ENCODE measurements around the gene INSRR. TPM values are rescaled to one million over a fixed set of nuclear protein-coding genes. Genes with fewer than 3 reads are reported as not detected.

INSRR gene
- total and polyA plus RNA-seq, 9 of the 15 experiments (the other 6 are each of a cell fraction or from before 2014, with no cell fraction given), result 0.03 to 0.18 (median 0.06) TPM; not detected in 3

DNA sequence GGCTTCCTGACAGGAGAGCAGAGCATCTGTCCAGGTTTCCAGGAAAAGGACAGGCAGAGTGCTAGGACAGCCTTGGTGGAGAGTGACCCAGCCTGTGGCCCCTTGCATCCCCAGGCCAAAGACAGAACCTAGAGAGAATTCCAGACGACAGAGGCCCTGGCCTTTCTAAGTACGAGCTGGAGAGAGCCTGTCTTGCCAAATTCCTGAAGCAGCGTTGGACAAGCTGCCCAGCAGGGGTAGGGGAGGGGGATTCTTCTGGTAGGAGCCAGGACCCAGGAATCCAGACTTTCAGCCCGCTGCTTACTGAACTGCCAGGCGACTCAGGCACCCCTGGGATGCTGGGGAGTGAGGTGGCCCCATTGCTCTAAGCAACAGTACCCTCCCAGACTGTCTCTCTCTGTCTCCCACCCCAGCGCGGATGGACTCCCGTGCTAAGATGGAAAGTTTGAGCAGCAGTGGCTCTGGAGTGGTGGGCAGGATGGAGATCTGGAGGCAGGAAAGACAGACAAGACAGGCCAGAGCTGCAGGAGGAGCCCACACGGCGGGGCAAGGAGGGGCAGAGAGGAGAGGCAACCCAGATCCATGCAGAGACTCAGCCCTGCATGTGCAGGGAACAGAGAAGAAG is 25.8 kb upstream of the INSRR start:
- no peak overlapping the region for H3K4me2 ChIP-seq (ENCODE audit: insufficient read depth, low read length)
- POLR2A ChIA-PET, result interaction anchor here (0.6 to 2.1 kb wide), 3 partner anchors 10 to 112 kb away, joined by 3 to 7 read pairs (median 3); no protein-coding TSS in a partner anchor
- H3K9ac ChIP-seq (ENCODE audit: insufficient read depth in 1 of 2, low read depth in 2 of 2, low read length in 2 of 2), result peak overlapping the region in 1 of 2 experiments; percentile 61; a peak in 2 of 4 replicates
- FAIRE-seq (no peak), DNase-seq (ENCODE audit: extremely low read depth in 1 of 4, low spot score in 3 of 4) (no peak), ATAC-seq (no peak)
- H3K4me3 ChIP-seq, result no peak overlapping the region
- no peak overlapping the region for H3K27ac ChIP-seq (ENCODE audit: extremely low read depth, low read depth, low read length)
- intact Hi-C loops (cut with micrococcal nuclease), result no loop called here
- in situ Hi-C loops (cut with MboI), result no loop called here
- no peaks in the 10 kb centered on the region for H3K36me3 ChIP-seq (ENCODE audit: control insufficient read depth, insufficient read depth, low read length)
- H3K9me3 ChIP-seq (replicated peaks; ENCODE audit: control insufficient read depth, insufficient read depth, low read depth, low read length), result no peaks in the 10 kb centered on the region
- CTCF ChIA-PET (ENCODE audit: low intra/inter-chr PET ratio), result no interaction called here
- H2AFZ ChIP-seq (ENCODE audit: low read depth, low read length), result no peak overlapping the region
- no peaks in the 10 kb centered on the region for H3K9me1 ChIP-seq (ENCODE audit: control insufficient read depth, insufficient read depth, low read length)
- H3K27me3 ChIP-seq (ENCODE audit: control insufficient read depth in 2 of 2, insufficient read depth in 2 of 2, low read length in 2 of 2), result no peaks in the 10 kb centered on the region
- no peaks in the 10 kb centered on the region for H4K20me1 ChIP-seq (replicated peaks; ENCODE audit: control insufficient read depth, insufficient read depth, low read length)
- WGBS (ENCODE audit: insufficient coverage, low coverage, missing lambda C conversion rate), result 52% methylated on average over 10 of the region's 10 CpGs
- H3K79me2 ChIP-seq (ENCODE audit: control insufficient read depth, insufficient read depth, low read length), result no peaks in the 10 kb centered on the region
- no TSS peak for BruUV-seq (replicated peaks)
- peaks cover 14 to 17% of the 10 kb centered on the region in 2 experiments; a peak in 4 of 5 replicates for H3K4me1 ChIP-seq (replicated peaks in 1 of 2; ENCODE audit: control insufficient read depth in 2 of 2, insufficient read depth in 2 of 2, low read length in 2 of 2)
- TF ChIP-seq SIN3A (IDR thresholded peaks at IDR 0.05; ENCODE audit: borderline replicate concordance in 2 of 2, control insufficient read depth in 1 of 2, low read depth in 2 of 2, low read length in 2 of 2) (no peak), TGIF2 (CRISPR knock-in tag; IDR thresholded peaks at IDR 0.05) (no peak), SMAD2 (IDR thresholded peaks at IDR 0.05; ENCODE audit: low read depth, low read length) (no peak), RBBP5 (IDR thresholded peaks at IDR 0.05; ENCODE audit: borderline replicate concordance, insufficient read depth, low read length, poor library complexity, severe bottlenecking) (no peak), NONO (IDR thresholded peaks at IDR 0.05; ENCODE audit: low read depth in 2 of 2, low read length in 1 of 2) (no peak), ILK (tag; IDR thresholded peaks at IDR 0.05; ENCODE audit: borderline replicate concordance, low read depth) (no peak), BRD9 (IDR thresholded peaks at IDR 0.05; ENCODE audit: low read depth, partially characterized antibody) (no peak), NRF1 (conservative IDR thresholded peaks at IDR 0.05 in 1 of 2, IDR thresholded peaks at IDR 0.05 in 1 of 2) (no peak), RBM22 (IDR thresholded peaks at IDR 0.05; ENCODE audit: low read depth, low read length, poor library complexity, severe bottlenecking) (no peak), TAL1 (IDR thresholded peaks at IDR 0.05) (no peak), TCF7L2 (IDR thresholded peaks at IDR 0.05; ENCODE audit: low read depth, low read length) (no peak), MCM5 (IDR thresholded peaks at IDR 0.05; ENCODE audit: low read depth) (no peak), POLR2A (conservative IDR thresholded peaks at IDR 0.05) (no peak), KLF13 (tag; IDR thresholded peaks at IDR 0.05; ENCODE audit: borderline replicate concordance, low read depth) (no peak)
- TF ChIP-seq, protein P1, sequence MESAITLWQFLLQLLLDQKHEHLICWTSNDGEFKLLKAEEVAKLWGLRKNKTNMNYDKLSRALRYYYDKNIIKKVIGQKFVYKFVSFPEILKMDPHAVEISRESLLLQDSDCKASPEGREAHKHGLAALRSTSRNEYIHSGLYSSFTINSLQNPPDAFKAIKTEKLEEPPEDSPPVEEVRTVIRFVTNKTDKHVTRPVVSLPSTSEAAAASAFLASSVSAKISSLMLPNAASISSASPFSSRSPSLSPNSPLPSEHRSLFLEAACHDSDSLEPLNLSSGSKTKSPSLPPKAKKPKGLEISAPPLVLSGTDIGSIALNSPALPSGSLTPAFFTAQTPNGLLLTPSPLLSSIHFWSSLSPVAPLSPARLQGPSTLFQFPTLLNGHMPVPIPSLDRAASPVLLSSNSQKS (CRISPR knock-in tag; IDR thresholded peaks at IDR 0.05), result no peak
- TF ChIP-seq, protein P2, sequence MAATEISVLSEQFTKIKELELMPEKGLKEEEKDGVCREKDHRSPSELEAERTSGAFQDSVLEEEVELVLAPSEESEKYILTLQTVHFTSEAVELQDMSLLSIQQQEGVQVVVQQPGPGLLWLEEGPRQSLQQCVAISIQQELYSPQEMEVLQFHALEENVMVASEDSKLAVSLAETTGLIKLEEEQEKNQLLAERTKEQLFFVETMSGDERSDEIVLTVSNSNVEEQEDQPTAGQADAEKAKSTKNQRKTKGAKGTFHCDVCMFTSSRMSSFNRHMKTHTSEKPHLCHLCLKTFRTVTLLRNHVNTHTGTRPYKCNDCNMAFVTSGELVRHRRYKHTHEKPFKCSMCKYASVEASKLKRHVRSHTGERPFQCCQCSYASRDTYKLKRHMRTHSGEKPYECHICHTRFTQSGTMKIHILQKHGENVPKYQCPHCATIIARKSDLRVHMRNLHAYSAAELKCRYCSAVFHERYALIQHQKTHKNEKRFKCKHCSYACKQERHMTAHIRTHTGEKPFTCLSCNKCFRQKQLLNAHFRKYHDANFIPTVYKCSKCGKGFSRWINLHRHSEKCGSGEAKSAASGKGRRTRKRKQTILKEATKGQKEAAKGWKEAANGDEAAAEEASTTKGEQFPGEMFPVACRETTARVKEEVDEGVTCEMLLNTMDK (IDR thresholded peaks at IDR 0.05; ENCODE audit: borderline replicate concordance, insufficient read depth, low read depth, low read length, poor library complexity, severe bottlenecking), result no peak
- TF ChIP-seq, protein P3, sequence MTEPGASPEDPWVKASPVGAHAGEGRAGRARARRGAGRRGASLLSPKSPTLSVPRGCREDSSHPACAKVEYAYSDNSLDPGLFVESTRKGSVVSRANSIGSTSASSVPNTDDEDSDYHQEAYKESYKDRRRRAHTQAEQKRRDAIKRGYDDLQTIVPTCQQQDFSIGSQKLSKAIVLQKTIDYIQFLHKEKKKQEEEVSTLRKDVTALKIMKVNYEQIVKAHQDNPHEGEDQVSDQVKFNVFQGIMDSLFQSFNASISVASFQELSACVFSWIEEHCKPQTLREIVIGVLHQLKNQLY (CRISPR knock-in tag; conservative IDR thresholded peaks at IDR 0.05), result no peak
- TF ChIP-seq, protein P4, sequence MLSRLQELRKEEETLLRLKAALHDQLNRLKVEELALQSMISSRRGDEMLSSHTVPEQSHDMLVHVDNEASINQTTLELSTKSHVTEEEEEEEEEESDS (CRISPR knock-in tag; IDR thresholded peaks at IDR 0.05), result no peak

Measured in K562 (cell line).